ENCODE results near the gene SLC7A7.
"Not testable (repeated sequence)": the region's sequence is repeated elsewhere in the genome, so short reads cannot be mapped to it uniquely, and the experiment has no call there.

DNA sequence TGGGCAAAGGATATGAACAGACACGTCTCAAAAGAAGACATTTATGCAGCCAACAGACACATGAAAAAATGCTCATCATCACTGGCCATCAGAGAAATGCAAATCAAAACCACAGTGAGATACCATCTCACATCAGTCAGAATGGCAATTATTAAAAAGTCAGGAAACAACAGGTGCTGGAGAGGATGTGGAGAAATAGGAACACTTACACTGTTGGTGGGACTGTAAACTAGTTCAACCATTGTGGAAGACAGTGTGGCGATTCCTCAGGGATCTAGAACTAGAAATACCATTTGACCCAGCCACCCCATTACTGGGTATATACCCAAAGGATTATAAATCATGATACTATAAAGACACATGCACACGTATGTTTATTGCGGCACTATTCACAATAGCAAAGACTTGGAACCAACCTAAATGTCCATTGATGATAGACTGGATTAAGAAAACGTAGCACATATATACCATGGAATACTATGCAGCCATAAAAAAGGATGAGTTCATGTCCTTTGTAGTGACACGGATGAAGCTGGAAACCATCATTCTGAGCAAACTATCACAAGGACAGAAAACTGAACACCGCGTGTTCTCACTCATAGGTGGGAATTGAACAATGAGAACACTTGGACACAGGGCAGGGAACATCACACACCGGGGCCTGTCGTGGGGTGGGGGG lies 57.1 kb downstream of the SLC7A7 start:
- not testable (repeated sequence) for TF ChIP-seq FOXM1 (IDR thresholded peaks at IDR 0.05; ENCODE audit: low read depth); FOXM1 (CRISPR knock-in tag; IDR thresholded peaks at IDR 0.05; ENCODE audit: low read depth)
- TF ChIP-seq, protein P1, sequence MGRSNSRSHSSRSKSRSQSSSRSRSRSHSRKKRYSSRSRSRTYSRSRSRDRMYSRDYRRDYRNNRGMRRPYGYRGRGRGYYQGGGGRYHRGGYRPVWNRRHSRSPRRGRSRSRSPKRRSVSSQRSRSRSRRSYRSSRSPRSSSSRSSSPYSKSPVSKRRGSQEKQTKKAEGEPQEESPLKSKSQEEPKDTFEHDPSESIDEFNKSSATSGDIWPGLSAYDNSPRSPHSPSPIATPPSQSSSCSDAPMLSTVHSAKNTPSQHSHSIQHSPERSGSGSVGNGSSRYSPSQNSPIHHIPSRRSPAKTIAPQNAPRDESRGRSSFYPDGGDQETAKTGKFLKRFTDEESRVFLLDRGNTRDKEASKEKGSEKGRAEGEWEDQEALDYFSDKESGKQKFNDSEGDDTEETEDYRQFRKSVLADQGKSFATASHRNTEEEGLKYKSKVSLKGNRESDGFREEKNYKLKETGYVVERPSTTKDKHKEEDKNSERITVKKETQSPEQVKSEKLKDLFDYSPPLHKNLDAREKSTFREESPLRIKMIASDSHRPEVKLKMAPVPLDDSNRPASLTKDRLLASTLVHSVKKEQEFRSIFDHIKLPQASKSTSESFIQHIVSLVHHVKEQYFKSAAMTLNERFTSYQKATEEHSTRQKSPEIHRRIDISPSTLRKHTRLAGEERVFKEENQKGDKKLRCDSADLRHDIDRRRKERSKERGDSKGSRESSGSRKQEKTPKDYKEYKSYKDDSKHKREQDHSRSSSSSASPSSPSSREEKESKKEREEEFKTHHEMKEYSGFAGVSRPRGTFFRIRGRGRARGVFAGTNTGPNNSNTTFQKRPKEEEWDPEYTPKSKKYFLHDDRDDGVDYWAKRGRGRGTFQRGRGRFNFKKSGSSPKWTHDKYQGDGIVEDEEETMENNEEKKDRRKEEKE (IDR thresholded peaks at IDR 0.05; ENCODE audit: borderline replicate concordance in 1 of 2, control insufficient read depth in 1 of 2, low read depth in 2 of 2, low read length in 1 of 2) = not testable (repeated sequence)
